Neural cell (in vitro differentiated cells): ENCODE data around the gene HSD17B2.

Experiments used
- MXI1 ChIP-seq: fragments of 450-650 bp; conservative IDR thresholded peaks from 2 replicates; pipeline ENCODE4 v1.6.1; 2014; ENCODE audit warnings: antibody characterized with exemption, mild to moderate bottlenecking; ENCODE audit not compliant: poor library complexity, severe bottlenecking
- RAD21 ChIP-seq: fragments of 450-650 bp; conservative IDR thresholded peaks from 2 replicates; pipeline ENCODE4 v1.6.1; 2014; ENCODE audit warnings: antibody characterized with exemption, mild to moderate bottlenecking, moderate library complexity
- TF ChIP-seq, protein P1 (sequence below): fragments of 450-650 bp; IDR thresholded peaks from 2 replicates; pipeline ENCODE4 v1.5.1; 2014; ENCODE audit warnings: antibody characterized with exemption, mild to moderate bottlenecking, moderate library complexity; ENCODE audit not compliant: poor library complexity, severe bottlenecking

- TF ChIP-seq, protein P1, sequence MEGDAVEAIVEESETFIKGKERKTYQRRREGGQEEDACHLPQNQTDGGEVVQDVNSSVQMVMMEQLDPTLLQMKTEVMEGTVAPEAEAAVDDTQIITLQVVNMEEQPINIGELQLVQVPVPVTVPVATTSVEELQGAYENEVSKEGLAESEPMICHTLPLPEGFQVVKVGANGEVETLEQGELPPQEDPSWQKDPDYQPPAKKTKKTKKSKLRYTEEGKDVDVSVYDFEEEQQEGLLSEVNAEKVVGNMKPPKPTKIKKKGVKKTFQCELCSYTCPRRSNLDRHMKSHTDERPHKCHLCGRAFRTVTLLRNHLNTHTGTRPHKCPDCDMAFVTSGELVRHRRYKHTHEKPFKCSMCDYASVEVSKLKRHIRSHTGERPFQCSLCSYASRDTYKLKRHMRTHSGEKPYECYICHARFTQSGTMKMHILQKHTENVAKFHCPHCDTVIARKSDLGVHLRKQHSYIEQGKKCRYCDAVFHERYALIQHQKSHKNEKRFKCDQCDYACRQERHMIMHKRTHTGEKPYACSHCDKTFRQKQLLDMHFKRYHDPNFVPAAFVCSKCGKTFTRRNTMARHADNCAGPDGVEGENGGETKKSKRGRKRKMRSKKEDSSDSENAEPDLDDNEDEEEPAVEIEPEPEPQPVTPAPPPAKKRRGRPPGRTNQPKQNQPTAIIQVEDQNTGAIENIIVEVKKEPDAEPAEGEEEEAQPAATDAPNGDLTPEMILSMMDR, result no peak
- TF ChIP-seq RAD21, result no peak
- TF ChIP-seq MXI1, result no peak
These were observed 47.9 kb upstream of the HSD17B2 start for GRCh38 chr16:81987121-81987520.
